Body of pancreas (tissue), 4 donors: ENCODE results near the gene PXDN. TPM values are rescaled to one million over a fixed set of nuclear protein-coding genes. Genes with fewer than 3 reads are reported as not detected.
"Not testable (repeated sequence)": the region's sequence is repeated elsewhere in the genome, so short reads cannot be mapped to it uniquely, and the experiment has no call there.

Experiments
- ATAC-seq: fragments of 150-250 bp; one replicate; pipeline ENCODE4 v1.9.1; 2016
- DNase-seq, 4 donors: peaks; one replicate each; pipeline ENCODE4 v3.0.0-alpha.2; 2019
- H3K27ac ChIP-seq, 4 donors: fragments of 200-600 bp; sonication (generic); 1 replicate in 3 of 4; 2 replicates in 1 of 4; pipeline versions ENCODE4 v1.5.1 to v1.6.1; 2016 to 2019; ENCODE audit warnings: mild to moderate bottlenecking in 1 of 4, mixed read lengths in 1 of 4, moderate library complexity in 1 of 4
- H3K27me3 ChIP-seq, 2 donors: fragments of 200-600 bp; sonication (generic); one replicate each; pipeline ENCODE4 v1.6.0; 2016; ENCODE audit warnings: mild to moderate bottlenecking in 1 of 2
- H3K36me3 ChIP-seq, 2 donors: fragments of 200-600 bp; sonication (generic); replicated peaks in 1 of 2; 2 replicates each; pipeline ENCODE4 v1.5.1; 2016; ENCODE audit warnings: low read depth in 2 of 2; ENCODE audit not compliant: insufficient read depth in 1 of 2
- H3K4me1 ChIP-seq: fragments of 200-600 bp; sonication (generic); one replicate; pipeline ENCODE4 v1.6.0; 2016
- H3K4me3 ChIP-seq, 2 donors: fragments of 200-600 bp; sonication (generic); 1 replicate in 1 of 2; 2 replicates in 1 of 2; pipeline ENCODE4 v1.5.1; 2016 to 2019
- H3K9me3 ChIP-seq, 3 donors: fragments of 200-600 bp; sonication (generic); 1 replicate in 2 of 3; 2 replicates in 1 of 3; pipeline ENCODE4 v1.5.1; 2016
- CTCF ChIP-seq, 7 experiments: fragments of 450-650 bp in 4 of 7; fragments of 200-600 bp in 3 of 7; sonication (generic) in 3 of 7; IDR thresholded peaks; one replicate each; pipeline ENCODE4 v1.5.1; 2016 to 2019; ENCODE audit warnings: antibody characterized with exemption in 7 of 7
- POLR2A ChIP-seq, 3 donors: fragments of 450-650 bp; IDR thresholded peaks; one replicate each; pipeline ENCODE4 v1.6.1; 2016; ENCODE audit warnings: antibody characterized with exemption in 3 of 3, mild to moderate bottlenecking in 2 of 3
- WGBS, 2 donors: methylation state at CpG; one replicate each; pipeline ENCODE4 v1.1.5; 2017; 5-methylcytosine and 5-hydroxymethylcytosine counted together
- intact Hi-C: fragments of 100-400 bp; cut with DNase I; formaldehyde crosslinking; loops from one replicate; pipeline ENCODE4 v1.15.1; 2023
- total RNA-seq, 2 donors: library from RNA; depleted of rRNA; stranded (reverse); fragments of >200 nt; gene quantifications; one replicate each; pipeline ENCODE4 v1.1.0, GENCODE V29; 2016

PXDN gene
- total RNA-seq, 2 donors from 2014 or later, result 7.0 to 41.9 TPM

- ATAC-seq (no peak), DNase-seq (no peak)
- WGBS, 2 donors, result 23 to 53% methylated on average over 2 of the region's 2 CpGs
- Histone ChIP-seq H3K27ac (no peak overlapping the region), H3K4me3 (no peak overlapping the region), H3K27me3 (no peaks in the 10 kb centered on the region), H3K36me3 (no peaks in the 10 kb centered on the region), H3K4me1 (no peaks in the 10 kb centered on the region), H3K9me3 (no peaks in the 10 kb centered on the region)
- intact Hi-C loops, result no loop called here
- no peak for TF ChIP-seq POLR2A (IDR thresholded peaks at IDR 0.05)
- TF ChIP-seq CTCF (IDR thresholded peaks at IDR 0.05), result no peak
Measured at GRCh38 chr2:1780693-1781092, 36.4 kb upstream of the PXDN start.

- DNase-seq, H3K4me1 ChIP-seq, intact Hi-C loops, ATAC-seq, H3K9me3 ChIP-seq, H3K27me3 ChIP-seq, H3K4me3 ChIP-seq, H3K27ac ChIP-seq, H3K36me3 ChIP-seq: not testable (repeated sequence)
Measured at GRCh38 chr2:1780054-1780453, 35.7 kb upstream of the PXDN start.

- no peak overlapping the region for H3K27ac ChIP-seq
- no peaks in the 10 kb centered on the region for H3K27me3 ChIP-seq
- no peaks in the 10 kb centered on the region for H3K9me3 ChIP-seq
- no peaks in the 10 kb centered on the region for H3K36me3 ChIP-seq
- H3K4me1 ChIP-seq, result no peaks in the 10 kb centered on the region
- intact Hi-C loops, result no loop called here
- TF ChIP-seq POLR2A (IDR thresholded peaks at IDR 0.05) (no peak), CTCF (IDR thresholded peaks at IDR 0.05) (no peak)
- DNase-seq (no peak), ATAC-seq (no peak)
- H3K4me3 ChIP-seq, result no peak overlapping the region
- WGBS, 2 donors, result 42 to 44% methylated on average over 4 of the region's 4 CpGs
Measured at GRCh38 chr2:1778566-1778965, 34.3 kb upstream of the PXDN start.

- no peak for DNase-seq
- Histone ChIP-seq H3K4me1 (no peaks in the 10 kb centered on the region), H3K27ac (no peak overlapping the region), H3K36me3 (no peaks in the 10 kb centered on the region), H3K27me3 (no peaks in the 10 kb centered on the region), H3K4me3 (no peak overlapping the region), H3K9me3 (no peaks in the 10 kb centered on the region)
- ATAC-seq, result no peak
- WGBS, 2 donors, result 48 to 53% methylated on average over 5 of the region's 5 CpGs
- no peak for TF ChIP-seq CTCF (IDR thresholded peaks at IDR 0.05)
- TF ChIP-seq POLR2A (IDR thresholded peaks at IDR 0.05), result no peak
- intact Hi-C loops, result no loop called here
Measured at GRCh38 chr2:1777781-1778180, 33.5 kb upstream of the PXDN start.

- ATAC-seq, result no peak
- TF ChIP-seq POLR2A (IDR thresholded peaks at IDR 0.05) (no peak), CTCF (IDR thresholded peaks at IDR 0.05) (no peak)
Measured at GRCh38 chr2:1777156-1777555, 32.8 kb upstream of the PXDN start.

More at GRCh38 chr2:1777156-1777555, 32.8 kb upstream of the PXDN start:
- H3K27me3 ChIP-seq, result no peaks in the 10 kb centered on the region
- DNase-seq, result no peak
- 68 to 85% methylated on average over 2 of the region's 2 CpGs for WGBS, 2 donors
- no peaks in the 10 kb centered on the region for H3K4me1 ChIP-seq
- H3K27ac ChIP-seq, result no peak overlapping the region
- H3K4me3 ChIP-seq, result no peak overlapping the region
- H3K9me3 ChIP-seq, result no peaks in the 10 kb centered on the region
- no peaks in the 10 kb centered on the region for H3K36me3 ChIP-seq
- intact Hi-C loops, result no loop called here
